A673 (cell line): Measurements from ENCODE around the gene KRTAP5-6.

Experiments
- CTCF ChIP-seq: fragments of 300-800, 200-600 bp; sonication (generic); conservative IDR thresholded peaks from 2 replicates; pipeline ENCODE4 v1.5.1; 2017; ENCODE audit warnings: low read depth, mild to moderate bottlenecking, antibody characterized with exemption, low read length, moderate library complexity, mixed read lengths
- EZH2 ChIP-seq: fragments of 200-600 bp; sonication (generic); IDR thresholded peaks from 2 replicates; pipeline ENCODE4 v1.6.1; 2017; ENCODE audit warnings: borderline replicate concordance, low read depth, mild to moderate bottlenecking, mixed read lengths, antibody characterized with exemption, low read length; ENCODE audit not compliant: poor library complexity, severe bottlenecking

GRCh38 chr11:1737080-1737757 is 40.2 kb downstream of the KRTAP5-6 start:
- TF ChIP-seq CTCF (no peak), EZH2 (no peak)
